H1 (cell line): ENCODE data around the gene DLGAP3. TPM values are rescaled to one million over a fixed set of nuclear protein-coding genes. Genes with fewer than 3 reads are reported as not detected.

Source experiments
- polyA plus RNA-seq, 7 experiments: library from polyadenylated mRNA; depleted of rRNA in 3 of 7; stranded (reverse) in 5 of 7; unstranded in 2 of 7; fragments of >200 nt in 5 of 7; fragments of 200-250 nt in 2 of 7; gene quantifications; 1 replicate in 5 of 7; 2 replicates in 1 of 7; 4 replicates in 1 of 7; pipeline versions ENCODE4 v1.2.1 to v1.2.3, GENCODE V29; 2011 to 2013; ENCODE audit warnings: missing spikeins in 2 of 7, mixed read lengths in 2 of 7
- total RNA-seq: library from RNA; stranded (reverse); fragmentation: NEBNext Ultra II Directional; extraction: Animal tissue kit (Norgen Biotek cat#: 25700); gene quantifications from 2 replicates; pipeline ENCODE4 v1.2.1, GENCODE V29; 2021
- TF ChIP-seq, protein P1 (sequence below): IDR thresholded peaks from 2 replicates; pipeline ENCODE4 v1.6.1; 2012; ENCODE audit warnings: low read length, inconsistent platforms

Gene DLGAP3
- total and polyA plus RNA-seq, 2 of the 8 experiments (the other 6 are each of a cell fraction or from before 2014, with no cell fraction given), result 3.8 to 13.2 TPM

DNA sequence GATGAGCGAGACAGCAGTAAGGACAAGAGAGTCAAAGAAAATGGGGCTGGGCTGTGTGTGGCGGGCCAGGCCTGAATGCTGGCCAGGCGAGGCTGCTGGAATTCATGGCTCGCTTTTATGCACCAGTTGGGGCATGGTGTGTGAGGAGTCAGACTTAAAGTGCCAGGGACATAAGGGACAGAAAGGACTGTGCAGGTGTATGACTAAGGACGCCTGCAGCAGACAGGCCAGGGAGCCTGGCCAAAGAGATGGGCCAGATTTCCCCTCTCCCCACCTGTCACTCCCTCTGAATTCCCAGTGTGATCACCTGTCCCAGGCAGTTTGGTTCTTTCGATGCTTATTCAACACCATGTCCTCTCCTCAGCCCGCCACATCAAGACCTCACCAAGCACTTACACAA, 53.0 kb downstream of the DLGAP3 start (continued):
- TF ChIP-seq, protein P1, sequence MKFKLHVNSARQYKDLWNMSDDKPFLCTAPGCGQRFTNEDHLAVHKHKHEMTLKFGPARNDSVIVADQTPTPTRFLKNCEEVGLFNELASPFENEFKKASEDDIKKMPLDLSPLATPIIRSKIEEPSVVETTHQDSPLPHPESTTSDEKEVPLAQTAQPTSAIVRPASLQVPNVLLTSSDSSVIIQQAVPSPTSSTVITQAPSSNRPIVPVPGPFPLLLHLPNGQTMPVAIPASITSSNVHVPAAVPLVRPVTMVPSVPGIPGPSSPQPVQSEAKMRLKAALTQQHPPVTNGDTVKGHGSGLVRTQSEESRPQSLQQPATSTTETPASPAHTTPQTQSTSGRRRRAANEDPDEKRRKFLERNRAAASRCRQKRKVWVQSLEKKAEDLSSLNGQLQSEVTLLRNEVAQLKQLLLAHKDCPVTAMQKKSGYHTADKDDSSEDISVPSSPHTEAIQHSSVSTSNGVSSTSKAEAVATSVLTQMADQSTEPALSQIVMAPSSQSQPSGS, result no peak
